H9 (cell line): Measurements from ENCODE around the gene COL4A6. TPM values are rescaled to one million over a fixed set of nuclear protein-coding genes. Genes with fewer than 3 reads are reported as not detected.
A peak's percentile ranks its signal among the peaks of the same experiment; 100 is the strongest.

Source experiments
- DNase-seq: peaks from one replicate; pipeline ENCODE4 v3.0.0-alpha.2; 2017
- H2AFZ ChIP-seq: one replicate; pipeline ENCODE4 v1.6.1; 2013; ENCODE audit warnings: mild to moderate bottlenecking, low read length, control low read depth, moderate library complexity
- H2AK5ac ChIP-seq: 2 replicates; pipeline ENCODE4 v1.6.1; 2013; ENCODE audit warnings: low read length, control low read depth, mixed read lengths; ENCODE audit not compliant: insufficient read length
- H2BK120ac ChIP-seq: one replicate; pipeline ENCODE4 v1.6.1; 2013; ENCODE audit warnings: low read depth, mild to moderate bottlenecking, low read length, control low read depth, inconsistent platforms; ENCODE audit not compliant: poor library complexity, severe bottlenecking
- H2BK12ac ChIP-seq: 2 replicates; pipeline ENCODE4 v1.6.1; 2013; ENCODE audit warnings: low read length, control low read depth, mixed read lengths, low read depth; ENCODE audit not compliant: insufficient read length
- H2BK15ac ChIP-seq: 2 replicates; pipeline ENCODE4 v1.6.1; 2013; ENCODE audit warnings: low read depth, low read length, control low read depth
- H2BK20ac ChIP-seq: one replicate; pipeline ENCODE4 v1.6.1; 2013; ENCODE audit warnings: low read depth, mild to moderate bottlenecking, low read length, control low read depth, inconsistent platforms; ENCODE audit not compliant: poor library complexity, severe bottlenecking
- H2BK5ac ChIP-seq: 2 replicates; pipeline ENCODE4 v1.6.1; 2013; ENCODE audit warnings: low read length, control low read depth, mixed read lengths; ENCODE audit not compliant: insufficient read length
- H3K14ac ChIP-seq: 2 replicates; pipeline ENCODE4 v1.6.1; 2013; ENCODE audit warnings: low read length, control low read depth; ENCODE audit not compliant: insufficient read depth
- H3K18ac ChIP-seq: 2 replicates; pipeline ENCODE4 v1.6.1; 2013; ENCODE audit warnings: low read depth, mild to moderate bottlenecking, mixed read lengths, low read length, control low read depth; ENCODE audit not compliant: insufficient read length
- H3K23ac ChIP-seq: 2 replicates; pipeline ENCODE4 v1.6.1; 2013; ENCODE audit warnings: low read length, control low read depth, mixed read lengths, low read depth; ENCODE audit not compliant: insufficient read length
- H3K23me2 ChIP-seq: 2 replicates; pipeline ENCODE4 v1.6.1; 2013; ENCODE audit warnings: low read depth, mild to moderate bottlenecking, mixed read lengths, low read length, control low read depth; ENCODE audit not compliant: insufficient read length, poor library complexity, severe bottlenecking
- H3K27ac ChIP-seq: 2 replicates; pipeline ENCODE4 v1.5.1; 2013; ENCODE audit warnings: low read length, control low read depth, mixed read lengths, low read depth; ENCODE audit not compliant: insufficient read length
- H3K27me3 ChIP-seq: 2 replicates; pipeline ENCODE4 v1.6.1; 2013; ENCODE audit warnings: low read length, control low read depth, inconsistent platforms; ENCODE audit not compliant: insufficient read depth
- H3K4ac ChIP-seq: 2 replicates; pipeline ENCODE4 v1.6.1; 2013; ENCODE audit warnings: low read depth, mild to moderate bottlenecking, control low read depth, inconsistent platforms, low read length, moderate library complexity
- H3K4me1 ChIP-seq: 2 replicates; pipeline ENCODE4 v1.6.1; 2013; ENCODE audit warnings: low read length, control low read depth, inconsistent platforms; ENCODE audit not compliant: insufficient read depth
- H3K4me2 ChIP-seq: 2 replicates; pipeline ENCODE4 v1.6.1; 2013; ENCODE audit warnings: low read length, control low read depth, mixed read lengths; ENCODE audit not compliant: insufficient read length, insufficient read depth
- H3K56ac ChIP-seq: 2 replicates; pipeline ENCODE4 v1.6.1; 2013; ENCODE audit warnings: low read depth, mild to moderate bottlenecking, mixed read lengths, low read length, control low read depth; ENCODE audit not compliant: insufficient read length
- H3K79me1 ChIP-seq: 2 replicates; pipeline ENCODE4 v1.6.1; 2013; ENCODE audit warnings: low read depth, mild to moderate bottlenecking, moderate library complexity, low read length, control low read depth, inconsistent platforms; ENCODE audit not compliant: insufficient read depth, poor library complexity, severe bottlenecking
- H3K79me2 ChIP-seq: 2 replicates; pipeline ENCODE4 v1.6.1; 2013; ENCODE audit warnings: low read length, control low read depth, inconsistent platforms; ENCODE audit not compliant: insufficient read depth
- H3K9ac ChIP-seq: 2 replicates; pipeline ENCODE4 v1.6.1; 2013; ENCODE audit warnings: low read length, control low read depth, mixed read lengths; ENCODE audit not compliant: insufficient read length; ENCODE audit errors: extremely low read depth
- H3K9me3 ChIP-seq: one replicate; pipeline ENCODE4 v1.6.1; 2013; ENCODE audit warnings: low read depth, low read length, inconsistent platforms; ENCODE audit not compliant: control insufficient read depth
- H3T11ph ChIP-seq: one replicate; pipeline ENCODE4 v1.6.1; 2013; ENCODE audit warnings: mild to moderate bottlenecking, low read length, control low read depth, inconsistent platforms
- H4K20me1 ChIP-seq: one replicate; pipeline ENCODE4 v1.6.1; 2013; ENCODE audit not compliant: control insufficient read depth, insufficient read length, insufficient read depth
- H4K5ac ChIP-seq: 2 replicates; pipeline ENCODE4 v1.6.1; 2013; ENCODE audit warnings: low read depth, mild to moderate bottlenecking, mixed read lengths, low read length, control low read depth; ENCODE audit not compliant: insufficient read length
- H4K8ac ChIP-seq: replicated peaks from 2 replicates; pipeline ENCODE4 v1.6.1; 2013; ENCODE audit warnings: low read length, control low read depth, mixed read lengths, low read depth; ENCODE audit not compliant: insufficient read length
- H4K91ac ChIP-seq: 2 replicates; pipeline ENCODE4 v1.6.1; 2013; ENCODE audit warnings: low read depth, mild to moderate bottlenecking, moderate library complexity, mixed read lengths, low read length, control low read depth; ENCODE audit not compliant: insufficient read length
- H3K27ac Mint-ChIP-seq, 3 experiments: 2 replicates in 2 of 3; 3 replicates in 1 of 3; pipeline ENCODE4 v1.8.0; 2020 to 2021; ENCODE audit warnings: mixed read lengths in 3 of 3, mild to moderate bottlenecking in 1 of 3, moderate library complexity in 1 of 3
- H3K27me3 Mint-ChIP-seq: 2 replicates; pipeline ENCODE4 v1.8.0; 2021; ENCODE audit warnings: low read depth, mild to moderate bottlenecking, moderate library complexity, mixed read lengths
- H3K36me3 Mint-ChIP-seq, 3 experiments: 2 replicates in 2 of 3; 3 replicates in 1 of 3; pipeline ENCODE4 v1.8.0; 2020 to 2021; ENCODE audit warnings: low read depth in 3 of 3, mixed read lengths in 3 of 3; ENCODE audit not compliant: insufficient read depth in 1 of 3
- H3K4me1 Mint-ChIP-seq, 2 experiments: 2 replicates each; pipeline ENCODE4 v1.8.0; 2020; ENCODE audit warnings: mixed read lengths in 2 of 2
- H3K4me3 Mint-ChIP-seq, 2 experiments: 2 replicates in 1 of 2; 3 replicates in 1 of 2; pipeline ENCODE4 v1.8.0; 2020 to 2021; ENCODE audit warnings: mild to moderate bottlenecking in 2 of 2, mixed read lengths in 2 of 2, moderate library complexity in 1 of 2
- H3K9me3 Mint-ChIP-seq, 2 experiments: 2 replicates in 1 of 2; 3 replicates in 1 of 2; pipeline ENCODE4 v1.8.0; 2020; ENCODE audit warnings: mild to moderate bottlenecking in 2 of 2, mixed read lengths in 2 of 2, moderate library complexity in 1 of 2
- CTCF ChIP-seq: fragments of 200-600 bp; sonication (generic); conservative IDR thresholded peaks from 3 replicates; pipeline ENCODE4 v1.8.0; 2021; ENCODE audit warnings: antibody characterized with exemption, mild to moderate bottlenecking
- WGBS: extraction: QIAGEN DNeasy Blood & Tissue Kit; methylation state at CpG from one replicate; pipeline ENCODE4 v1.1.7; 2013; ENCODE audit warnings: missing lambda C conversion rate, low lambda C conversion rate, mixed read lengths; ENCODE audit not compliant: insufficient read length; ENCODE audit errors: extremely low coverage; 5-methylcytosine and 5-hydroxymethylcytosine counted together
- total RNA-seq: library from RNA; stranded (reverse); gene quantifications from 2 replicates; pipeline ENCODE4 v1.2.1, GENCODE V29; 2021

Gene COL4A6
- total RNA-seq, 1 experiment from 2014 or later, result 16.7 TPM

DNA sequence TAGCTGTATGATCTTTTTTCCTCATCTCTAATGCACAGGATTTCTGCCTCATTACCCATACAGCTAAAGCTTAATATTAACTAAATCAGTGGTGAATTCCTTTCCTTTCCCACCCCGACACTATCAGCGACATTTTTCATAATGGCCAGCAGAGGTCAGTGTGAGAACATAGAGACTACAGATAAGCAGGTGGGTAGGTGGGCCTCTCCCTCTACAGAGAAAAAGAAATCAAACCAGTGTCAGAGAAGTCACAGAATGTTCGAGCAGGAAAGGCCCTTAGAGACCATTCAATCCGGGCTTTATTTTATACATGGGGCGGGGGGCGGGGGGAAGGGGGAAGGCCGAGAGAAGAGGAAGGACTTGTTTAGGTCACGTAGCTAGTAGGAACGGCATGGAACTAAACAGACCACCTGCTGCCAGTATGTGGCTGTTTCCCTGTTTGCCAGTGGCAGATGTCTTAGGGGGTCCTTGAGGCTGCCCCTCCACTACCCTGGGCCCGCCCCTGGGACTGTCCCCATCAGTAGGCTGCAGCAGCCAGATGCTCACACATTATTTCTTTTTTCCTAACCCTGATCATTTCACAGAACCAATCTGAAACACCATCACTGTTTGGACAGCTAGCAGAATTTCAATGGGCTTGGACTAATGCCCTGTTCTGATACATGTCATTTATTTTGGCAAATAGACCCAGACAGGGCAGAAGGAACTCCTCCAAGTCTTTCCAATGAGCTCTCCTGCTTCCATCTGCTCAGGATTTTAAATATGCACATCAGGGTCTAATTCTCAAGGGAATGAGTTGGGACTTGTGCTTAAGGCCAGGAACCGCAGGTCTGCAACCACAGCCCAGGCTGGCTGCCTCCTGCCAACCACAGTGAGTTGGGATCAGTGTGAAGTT is 213.2 kb downstream of the COL4A6 start:
- no peak overlapping the region for H3K4me3 Mint-ChIP-seq
- TF ChIP-seq CTCF, result peak; percentile 78
- H3K4me2 ChIP-seq, result no peak overlapping the region

More for the DNA sequence above, 213.2 kb downstream of the COL4A6 start:
- Mint-ChIP-seq H3K4me1 (peaks cover 20 to 21% of the 10 kb centered on the region in 2 experiments), H3K36me3 (peaks cover 0 to 3% (median 2%) of the 10 kb centered on the region in 3 experiments; a peak in 3 of 7 replicates), H3K27me3 (no peaks in the 10 kb centered on the region; the same call in 1 of the 2 replicates), H3K27ac (no peak overlapping the region; a peak in 1 of 7 replicates), H3K9me3 (no peaks in the 10 kb centered on the region)
- Histone ChIP-seq H3K18ac (no peak overlapping the region), H3K79me2 (no peaks in the 10 kb centered on the region), H3K79me1 (no peaks in the 10 kb centered on the region), H3K23me2 (no peaks in the 10 kb centered on the region), H3T11ph (no peak overlapping the region), H3K4ac (no peak overlapping the region), H4K91ac (no peak overlapping the region), H2BK15ac (no peak overlapping the region), H2AFZ (no peak overlapping the region), H4K8ac (no peak overlapping the region), H3K56ac (no peak overlapping the region), H4K20me1 (no peaks in the 10 kb centered on the region), H3K9me3 (no peaks in the 10 kb centered on the region), H2AK5ac (no peak overlapping the region), H3K23ac (no peak overlapping the region), H2BK20ac (no peak overlapping the region), H3K9ac (no peak overlapping the region), H2BK120ac (no peak overlapping the region), H3K27ac (no peak overlapping the region), H3K27me3 (no peaks in the 10 kb centered on the region), H2BK5ac (no peak overlapping the region), H3K14ac (no peak overlapping the region), H3K4me1 (no peaks in the 10 kb centered on the region), H4K5ac (no peak overlapping the region), H2BK12ac (no peak overlapping the region)
- peak; percentile 52 for DNase-seq
- WGBS, result no CpG with 5 or more reads among the region's 11 CpGs
